Adrenal gland (tissue), 12 donors: ENCODE results near the gene KCNMA1. TPM values are rescaled to one million over a fixed set of nuclear protein-coding genes. Genes with fewer than 3 reads are reported as not detected.

Experiments
- DNase-seq, 7 donors: peaks; one replicate each; pipeline ENCODE4 v3.0.0-alpha.2; 2019 to 2020
- H3K27ac ChIP-seq, 5 donors: fragments of 200-600 bp; sonication (generic) in 4 of 5; 1 replicate in 3 of 5; 2 replicates in 2 of 5; pipeline versions ENCODE4 v1.5.1 to v1.8.0; 2016 to 2020; ENCODE audit warnings: mild to moderate bottlenecking in 1 of 5
- H3K27me3 ChIP-seq: fragments of 200-600 bp; 2 replicates; pipeline ENCODE4 v1.8.0; 2021
- H3K36me3 ChIP-seq, 2 donors: fragments of 200-600 bp; replicated peaks in 1 of 2; 1 replicate in 1 of 2; 2 replicates in 1 of 2; pipeline versions ENCODE4 v1.5.1 to v1.8.0; 2018 to 2022
- H3K4me1 ChIP-seq, 2 donors: fragments of 200-600 bp; replicated peaks in 1 of 2; 1 replicate in 1 of 2; 2 replicates in 1 of 2; pipeline versions ENCODE4 v1.5.1 to v1.8.0; 2018 to 2021
- H3K4me3 ChIP-seq, 4 donors: fragments of 200-600 bp; sonication (generic) in 3 of 4; one replicate each; pipeline ENCODE4 v1.5.1; 2016 to 2018
- H3K9me3 ChIP-seq, 3 donors: fragments of 200-600 bp; sonication (generic) in 1 of 3; replicated peaks in 1 of 3; 1 replicate in 2 of 3; 2 replicates in 1 of 3; pipeline versions ENCODE4 v1.5.1 to v1.8.0; 2016 to 2021
- POLR2A ChIP-seq, 2 donors: fragments of 450-650 bp; IDR thresholded peaks; one replicate each; pipeline ENCODE4 v1.6.1; 2017; ENCODE audit warnings: antibody characterized with exemption in 2 of 2, mild to moderate bottlenecking in 2 of 2, moderate library complexity in 1 of 2
- WGBS, 4 donors: extraction: QIAGEN DNeasy Blood & Tissue Kit in 2 of 4; methylation state at CpG; one replicate each; pipeline versions ENCODE4 v1.1.5 to v1.1.7; 2013 to 2017; 5-methylcytosine and 5-hydroxymethylcytosine counted together
- intact Hi-C, 2 donors: fragments of 100-400 bp; cut with DNase I; formaldehyde crosslinking; loops; one replicate each; pipeline versions ENCODE4 v1.14.1 to v1.15.0; 2022 to 2023
- polyA plus RNA-seq, 3 donors: library from polyadenylated mRNA; stranded (reverse); fragments of 200-250 nt in 2 of 3; fragments of 350-450 nt in 1 of 3; fragmentation: Illumina TruSeq in 1 of 3; extraction: RNeasy Lipid Tissue Mini Kit (QIAGEN cat#74804) in 1 of 3; gene quantifications; one replicate each; pipeline ENCODE4 v1.2.3, GENCODE V29; 2013 to 2014
- total RNA-seq, 9 donors: library from RNA; depleted of rRNA in 4 of 9; stranded (reverse); fragments of >200 nt in 4 of 9; fragments of 120-200 nt in 1 of 9; fragmentation: NEBNext Ultra II Directional in 1 of 9; extraction: Animal tissue kit (Norgen Biotek cat#: 25700) in 1 of 9; gene quantifications; one replicate each; pipeline versions ENCODE4 v1.1.0 to v1.2.4, GENCODE V29; 2013 to 2023
- TF ChIP-seq, protein P1 (sequence below), 6 experiments: fragments of 450-650 bp in 4 of 6; fragments of 200-600 bp in 2 of 6; sonication (generic) in 1 of 6; IDR thresholded peaks; 1 replicate in 5 of 6; 2 replicates in 1 of 6; pipeline versions ENCODE4 v1.5.1 to v1.8.0; 2016 to 2021; ENCODE audit warnings: antibody characterized with exemption in 6 of 6, mild to moderate bottlenecking in 2 of 6, moderate library complexity in 1 of 6
- donor health status: healthy with polysubstance abuse.
- donor health status: Bipolar disorder and iron deficiency.
- donor health status: DM: yes; HTN: yes; CAD: no.
- donor health status: DM: no; HTN: no; CAD: no.
- donor health status: DM: no; HTN: no; CAD: no.
- donor health status: DM: yes; HTN: yes; CAD: no.

Gene KCNMA1
- total and polyA plus RNA-seq, 12 donors: 6.4 to 37.7 (median 13.4) TPM

DNA sequence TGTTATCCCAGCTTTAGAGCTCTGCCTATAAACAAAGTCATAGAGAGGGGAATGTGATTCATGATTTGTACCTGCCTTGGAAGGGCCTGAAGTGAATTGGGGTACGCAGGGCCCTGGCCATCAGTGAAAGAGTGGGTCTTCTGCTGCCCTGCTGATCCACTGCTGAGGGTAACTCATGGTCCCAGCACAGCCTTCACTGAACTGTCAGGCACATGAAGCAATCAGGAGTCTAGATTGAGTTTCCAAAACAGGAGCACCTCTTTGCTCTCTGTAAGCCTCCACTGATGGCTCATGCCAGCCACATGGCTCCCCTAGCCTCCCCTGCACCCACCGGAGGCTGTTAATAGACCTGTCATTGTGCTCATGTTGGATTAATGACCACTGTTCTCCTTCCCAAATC is 217.6 kb downstream of the KCNMA1 start:
- DNase-seq: no peak
- intact Hi-C loops: no loop called here
- WGBS, 4 donors: 93 to 100% (median 99%) methylated on average over 2 of the region's 2 CpGs
- H3K9me3 ChIP-seq: no peaks in the 10 kb centered on the region
- peak overlapping the region in 1 of 5 donors; percentile 6 for H3K27ac ChIP-seq
- peaks cover 8 to 16% of the 10 kb centered on the region in 2 donors for H3K4me1 ChIP-seq
- no peaks in the 10 kb centered on the region for H3K27me3 ChIP-seq
- TF ChIP-seq POLR2A (IDR thresholded peaks at IDR 0.05): no peak
- TF ChIP-seq, protein P1, sequence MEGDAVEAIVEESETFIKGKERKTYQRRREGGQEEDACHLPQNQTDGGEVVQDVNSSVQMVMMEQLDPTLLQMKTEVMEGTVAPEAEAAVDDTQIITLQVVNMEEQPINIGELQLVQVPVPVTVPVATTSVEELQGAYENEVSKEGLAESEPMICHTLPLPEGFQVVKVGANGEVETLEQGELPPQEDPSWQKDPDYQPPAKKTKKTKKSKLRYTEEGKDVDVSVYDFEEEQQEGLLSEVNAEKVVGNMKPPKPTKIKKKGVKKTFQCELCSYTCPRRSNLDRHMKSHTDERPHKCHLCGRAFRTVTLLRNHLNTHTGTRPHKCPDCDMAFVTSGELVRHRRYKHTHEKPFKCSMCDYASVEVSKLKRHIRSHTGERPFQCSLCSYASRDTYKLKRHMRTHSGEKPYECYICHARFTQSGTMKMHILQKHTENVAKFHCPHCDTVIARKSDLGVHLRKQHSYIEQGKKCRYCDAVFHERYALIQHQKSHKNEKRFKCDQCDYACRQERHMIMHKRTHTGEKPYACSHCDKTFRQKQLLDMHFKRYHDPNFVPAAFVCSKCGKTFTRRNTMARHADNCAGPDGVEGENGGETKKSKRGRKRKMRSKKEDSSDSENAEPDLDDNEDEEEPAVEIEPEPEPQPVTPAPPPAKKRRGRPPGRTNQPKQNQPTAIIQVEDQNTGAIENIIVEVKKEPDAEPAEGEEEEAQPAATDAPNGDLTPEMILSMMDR (IDR thresholded peaks at IDR 0.05): no peak
- no peaks in the 10 kb centered on the region for H3K36me3 ChIP-seq
- no peak overlapping the region for H3K4me3 ChIP-seq

DNA sequence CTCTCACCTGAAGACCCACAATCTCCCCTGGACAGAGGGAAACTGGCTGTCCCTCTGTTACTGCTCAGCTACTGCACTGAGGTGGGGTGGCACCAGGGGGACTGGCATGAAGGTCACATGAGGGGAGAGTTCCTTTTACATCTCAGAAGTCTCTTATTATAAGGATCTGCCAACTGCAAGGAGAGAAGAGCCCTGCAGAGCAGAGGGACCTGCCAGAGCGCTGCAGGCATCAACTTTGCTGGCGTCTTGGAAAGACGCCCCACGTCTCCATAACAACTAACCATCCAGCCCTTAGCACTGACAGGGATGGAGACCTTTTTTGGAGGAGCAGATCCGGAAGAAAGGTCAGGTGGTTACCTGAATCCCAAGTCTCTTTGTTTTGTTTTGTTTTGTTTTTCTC is 218.6 kb downstream of the KCNMA1 start:
- peaks cover 8 to 16% of the 10 kb centered on the region in 2 donors for H3K4me1 ChIP-seq
- intact Hi-C loops: no loop called here
- DNase-seq: no peak
- no peak overlapping the region for H3K4me3 ChIP-seq
- no peaks in the 10 kb centered on the region for H3K36me3 ChIP-seq
- WGBS, 4 donors: 85 to 97% (median 92%) methylated on average over 5 of the region's 5 CpGs
- TF ChIP-seq POLR2A (IDR thresholded peaks at IDR 0.05): no peak
- H3K27me3 ChIP-seq: no peaks in the 10 kb centered on the region
- no peak overlapping the region for H3K27ac ChIP-seq
- H3K9me3 ChIP-seq: no peaks in the 10 kb centered on the region

DNA sequence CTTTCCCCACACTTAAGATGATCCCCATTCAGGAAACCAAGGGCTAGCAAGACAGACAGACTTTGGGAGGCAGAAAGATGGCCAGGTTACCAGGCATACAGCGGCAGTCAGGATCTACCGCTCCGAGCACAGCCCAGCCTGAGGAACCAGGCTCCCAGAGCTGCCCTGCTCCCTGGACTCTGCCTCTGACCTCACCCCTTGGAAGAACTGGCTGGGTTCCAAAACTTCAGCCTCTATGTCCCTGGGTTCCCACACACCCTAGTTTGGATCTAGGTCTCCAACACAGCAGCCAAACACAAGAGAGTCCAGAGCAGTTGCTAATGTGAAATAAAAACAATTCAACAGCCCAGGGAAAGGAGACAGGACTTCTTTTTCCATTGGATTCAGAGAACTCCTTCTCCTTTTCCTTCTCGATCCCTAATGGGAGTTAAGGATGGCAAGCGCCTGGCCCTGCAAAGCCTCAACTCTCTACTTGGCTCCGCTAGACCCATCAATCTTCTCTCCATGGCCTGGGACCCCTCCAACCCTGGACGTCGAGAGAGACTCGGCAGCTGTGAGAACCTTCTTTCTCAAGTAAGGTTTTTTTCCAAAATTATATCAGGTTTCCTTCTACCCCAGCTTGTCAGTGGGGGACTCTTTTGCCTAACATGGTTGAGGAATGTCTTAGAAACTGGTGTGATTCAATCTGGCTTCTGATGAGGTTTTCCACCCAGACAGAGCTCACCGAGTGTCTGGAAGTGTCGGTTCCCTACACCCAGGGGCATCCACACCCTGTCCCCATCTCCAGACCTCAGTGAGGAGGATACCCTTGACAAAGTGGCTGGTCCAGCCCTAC is 219.6 kb downstream of the KCNMA1 start:
- Histone ChIP-seq H3K4me3 (no peak overlapping the region), H3K4me1 (peaks cover 7 to 11% of the 10 kb centered on the region in 2 donors), H3K27me3 (no peaks in the 10 kb centered on the region), H3K36me3 (no peaks in the 10 kb centered on the region), H3K27ac (peak overlapping the region in 1 of 5 donors; percentile 38), H3K9me3 (no peaks in the 10 kb centered on the region)
- no peak for DNase-seq
- intact Hi-C loops: no loop called here
- TF ChIP-seq, protein P1 (IDR thresholded peaks at IDR 0.05): no peak
- TF ChIP-seq POLR2A (IDR thresholded peaks at IDR 0.05): no peak
- 80 to 86% (median 84%) methylated on average over 8 to 11 of the region's 11 CpGs for WGBS, 4 donors

DNA sequence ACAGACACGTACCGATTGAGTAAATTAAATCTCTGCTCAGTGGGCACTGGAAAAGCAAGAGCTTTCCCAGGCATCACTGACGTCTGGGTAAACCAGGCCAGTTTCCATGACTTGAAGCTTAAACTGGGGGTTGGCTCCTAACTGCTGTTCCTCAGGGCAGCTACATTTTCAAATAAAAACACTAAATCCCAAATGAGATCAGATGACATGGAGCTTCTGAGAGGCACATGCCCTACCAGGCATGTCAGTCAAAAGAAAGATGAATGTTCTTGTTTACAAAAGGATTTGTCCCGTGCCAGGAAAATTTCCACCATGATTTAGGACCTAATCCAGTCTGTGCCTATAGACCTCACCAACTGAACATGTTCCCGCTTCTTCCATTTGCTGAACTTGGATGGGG is 220.2 kb downstream of the KCNMA1 start:
- Histone ChIP-seq H3K36me3 (no peaks in the 10 kb centered on the region), H3K27me3 (peaks cover 2% of the 10 kb centered on the region), H3K27ac (peak overlapping the region in 1 of 5 donors; percentile 38), H3K4me3 (no peak overlapping the region), H3K4me1 (peaks cover under 1 to 4% of the 10 kb centered on the region in 2 donors), H3K9me3 (no peaks in the 10 kb centered on the region)
- no peak for TF ChIP-seq POLR2A (IDR thresholded peaks at IDR 0.05)
- TF ChIP-seq, protein P1 (IDR thresholded peaks at IDR 0.05): no peak
- DNase-seq: no peak
- WGBS, 4 donors: 80 to 93% (median 81%) methylated on average over 5 of the region's 5 CpGs
- intact Hi-C loops: no loop called here
